ENCODE measurements around the gene SYTL2. TPM values are rescaled to one million over a fixed set of nuclear protein-coding genes. Genes with fewer than 3 reads are reported as not detected.

SYTL2 gene
- total and polyA plus RNA-seq, 4 donors: 2.6 to 27.4 (median 4.4) TPM

- no peak for TF ChIP-seq JUND (IDR thresholded peaks at IDR 0.05)
- no peak for TF ChIP-seq ATF3 (IDR thresholded peaks at IDR 0.05)
- TF ChIP-seq YY1 (IDR thresholded peaks at IDR 0.05): no peak
- no peak for TF ChIP-seq FOXA2 (IDR thresholded peaks at IDR 0.05)
- no peak for TF ChIP-seq RXRA (IDR thresholded peaks at IDR 0.05)
- TF ChIP-seq FOXA1 (IDR thresholded peaks at IDR 0.05): no peak
These were observed 68.6 kb downstream of the SYTL2 start (continued) for GRCh38 chr11:85742348-85742747.

- no peak overlapping the region for H3K9ac ChIP-seq (ENCODE audit: low read depth in 1 of 2, low read length in 2 of 2)
- no peak overlapping the region for H3K4me3 ChIP-seq (ENCODE audit: low read depth in 1 of 3, low read length in 3 of 3)
- no peaks in the 10 kb centered on the region for H3K4me1 ChIP-seq (ENCODE audit: control insufficient read depth in 4 of 4, insufficient read depth in 4 of 4, low read length in 3 of 4)
- no peaks in the 10 kb centered on the region for H3K36me3 ChIP-seq (ENCODE audit: control insufficient read depth in 4 of 4, insufficient read depth in 3 of 4, low read depth in 1 of 4, low read length in 3 of 4)
- no peak for DNase-seq (ENCODE audit: low spot score)
- H3K9me3 ChIP-seq (ENCODE audit: control insufficient read depth in 4 of 4, low read length in 3 of 4): no peaks in the 10 kb centered on the region
- peaks cover 0 to 2% (median 0%) of the 10 kb centered on the region in 4 donors for H3K27me3 ChIP-seq (ENCODE audit: control insufficient read depth in 4 of 4, insufficient read depth in 4 of 4, low read length in 3 of 4)
- no peak overlapping the region for H3K27ac ChIP-seq (ENCODE audit: low read depth in 1 of 2, low read length in 2 of 2)
- WGBS: 43% methylated on average over 4 of the region's 4 CpGs
- TF ChIP-seq FOXA1 (IDR thresholded peaks at IDR 0.05) (no peak), YY1 (IDR thresholded peaks at IDR 0.05) (no peak), NR2F2 (IDR thresholded peaks at IDR 0.05) (no peak), REST (IDR thresholded peaks at IDR 0.05) (no peak), ATF3 (IDR thresholded peaks at IDR 0.05) (no peak), MAX (IDR thresholded peaks at IDR 0.05) (no peak), TAF1 (conservative IDR thresholded peaks at IDR 0.05) (no peak), EGR1 (IDR thresholded peaks at IDR 0.05; ENCODE audit: low read depth in 2 of 2) (no peak), HNF4A (conservative IDR thresholded peaks at IDR 0.05) (no peak), RXRA (IDR thresholded peaks at IDR 0.05) (no peak), RAD21 (IDR thresholded peaks at IDR 0.05) (no peak), HNF4G (IDR thresholded peaks at IDR 0.05) (no peak), CTCF (IDR thresholded peaks at IDR 0.05; ENCODE audit: low read depth, low read length, missing input control) (no peak), ZBTB33 (IDR thresholded peaks at IDR 0.05) (no peak)
These were observed 70.2 kb downstream of the SYTL2 start for GRCh38 chr11:85740481-85741400.

Data from liver (tissue), 9 donors.